ENCODE measurements around the gene SCN1A.
"Not testable (repeated sequence)": the region's sequence is repeated elsewhere in the genome, so short reads cannot be mapped to it uniquely, and the experiment has no call there.

Gene SCN1A

DNA sequence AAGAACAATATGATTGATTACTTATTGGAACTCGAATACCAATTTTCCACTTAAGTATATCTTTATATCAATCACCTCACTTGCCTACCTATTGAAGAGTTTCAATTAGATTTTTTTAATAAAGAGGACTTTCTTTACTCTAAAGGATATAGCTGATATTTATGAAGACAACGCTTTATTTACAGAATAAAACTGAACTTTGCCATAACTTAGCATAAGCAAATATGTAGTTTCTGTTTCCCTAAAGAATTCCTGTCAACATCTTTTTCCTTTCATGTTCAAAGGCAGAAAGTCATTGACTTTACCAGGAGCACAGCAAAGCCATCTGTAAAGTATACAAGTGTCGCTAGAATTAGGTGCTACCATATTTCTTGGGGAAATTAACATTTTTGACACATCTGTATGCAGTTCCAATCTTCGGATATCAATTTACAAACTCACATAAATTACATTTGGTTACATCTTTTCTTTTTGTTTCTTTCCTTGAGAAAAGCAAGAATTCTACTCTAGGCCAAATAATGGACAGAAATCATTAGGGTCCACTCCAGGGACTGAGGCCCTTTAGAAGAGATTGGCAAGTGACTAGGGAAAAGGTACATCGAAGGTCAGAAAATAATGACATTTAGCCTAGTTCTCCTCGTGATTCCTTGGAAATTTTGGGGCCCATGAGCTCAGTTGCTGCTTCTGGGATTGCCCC lies 7.5 kb upstream of the SCN1A start:
- DNase-seq: no peak

DNA sequence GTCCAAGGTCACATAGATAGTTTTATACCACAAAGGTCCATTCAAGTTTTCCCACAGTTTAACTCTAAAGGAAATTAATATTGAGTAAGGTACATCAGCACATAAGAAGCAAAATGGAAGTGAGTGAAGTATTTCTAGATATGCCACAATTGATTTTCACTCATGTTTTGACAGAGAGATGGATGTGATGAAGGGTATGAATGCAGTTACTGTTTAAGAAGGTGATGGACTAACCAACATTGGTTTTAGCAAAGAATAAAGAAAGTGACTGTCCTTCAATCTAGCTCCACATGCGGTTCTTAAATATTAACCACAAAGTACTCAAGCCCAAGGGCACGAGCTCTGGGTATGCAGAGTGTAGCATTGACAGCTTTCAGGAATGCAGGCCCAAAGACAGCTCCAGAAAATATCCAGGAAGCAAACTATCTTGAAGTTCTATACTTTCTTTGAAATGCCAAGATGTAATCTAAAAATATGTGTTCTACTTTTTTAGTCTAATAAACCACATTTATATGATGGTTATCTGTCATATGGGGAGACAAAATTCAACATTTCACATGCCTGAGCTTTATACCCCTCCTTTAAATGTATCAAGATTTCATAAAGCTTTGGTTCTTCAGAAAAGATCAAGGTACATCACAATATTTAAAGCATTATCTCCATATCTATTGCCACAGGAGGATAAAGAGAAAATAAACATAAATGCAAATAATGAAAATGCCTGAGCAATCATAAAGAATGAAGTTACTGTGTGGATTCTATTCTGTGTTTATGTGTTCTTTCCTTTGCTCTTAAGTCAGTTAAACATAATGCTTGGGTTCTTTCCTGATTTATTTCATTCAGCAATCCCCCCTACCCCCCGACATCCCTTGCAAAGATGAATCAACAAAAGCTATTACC lies 6.7 kb upstream of the SCN1A start:
- DNase-seq: no peak

DNA sequence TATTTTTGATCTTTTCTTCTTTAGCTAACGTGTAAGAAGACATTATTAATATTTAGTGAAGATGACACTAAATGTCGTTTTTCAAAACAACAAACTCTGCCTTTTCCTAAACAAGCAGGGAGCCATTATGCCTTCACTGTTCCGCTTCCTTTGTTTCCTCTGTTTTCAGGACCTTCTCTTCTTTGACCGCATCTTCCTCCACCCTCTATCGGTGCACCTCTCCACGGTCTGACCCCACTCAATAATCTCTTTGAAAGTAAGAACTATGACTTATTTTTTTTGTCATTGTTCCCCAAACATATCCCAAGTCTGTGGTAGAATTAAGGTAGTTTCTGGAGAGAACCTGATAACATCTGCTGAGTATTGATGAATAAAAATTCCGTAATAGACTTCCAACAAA lies 5.8 kb upstream of the SCN1A start:
- DNase-seq: no peak

DNA sequence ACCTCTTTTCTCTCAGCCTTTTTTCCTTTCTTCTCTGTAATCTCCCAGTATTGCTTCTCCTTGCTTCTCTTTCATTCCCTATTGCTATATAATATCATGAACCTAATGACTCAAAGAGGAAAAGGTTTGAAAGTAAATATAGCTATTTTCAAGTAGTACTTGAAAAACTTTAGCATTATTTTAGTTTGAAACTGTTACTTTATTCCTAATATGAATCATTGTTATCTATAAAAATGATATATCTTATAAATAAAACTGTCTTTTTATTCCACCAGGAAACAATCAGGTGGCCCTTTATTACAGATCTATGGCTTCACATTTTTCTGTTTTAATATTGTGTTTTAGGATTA lies 311 bp upstream of the SCN1A start:
- no peak for DNase-seq

DNA sequence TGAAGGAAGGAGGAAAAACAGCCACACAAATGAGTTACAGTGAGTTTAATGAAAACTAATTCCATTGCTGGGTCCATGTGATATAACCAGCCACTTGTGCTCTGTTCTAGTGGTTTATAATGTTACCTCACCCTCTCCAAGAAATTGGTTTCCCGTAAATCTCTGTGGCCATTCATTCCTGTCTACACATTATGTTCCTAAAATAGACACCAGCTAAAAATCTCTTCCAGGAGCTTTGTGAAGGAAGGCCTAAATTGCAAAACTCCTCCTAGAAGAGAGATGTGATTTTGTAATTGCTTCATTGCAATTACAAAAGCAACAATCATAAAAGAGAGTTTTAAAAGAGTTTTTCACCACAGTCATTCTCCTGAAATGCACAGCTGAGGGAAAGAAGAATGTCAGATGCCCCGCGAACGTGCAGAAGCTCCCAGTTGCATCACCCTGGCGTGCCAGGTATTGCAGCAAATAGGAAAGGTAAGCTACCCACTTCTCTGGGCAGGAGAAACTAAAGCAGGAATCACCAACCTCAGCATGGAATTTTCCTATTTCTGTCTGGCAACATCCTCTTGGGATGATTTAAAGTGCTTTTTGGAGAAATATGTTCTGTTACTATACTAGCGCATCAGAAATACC lies 1.7 kb downstream of the SCN1A start:
- DNase-seq: no peak

DNA sequence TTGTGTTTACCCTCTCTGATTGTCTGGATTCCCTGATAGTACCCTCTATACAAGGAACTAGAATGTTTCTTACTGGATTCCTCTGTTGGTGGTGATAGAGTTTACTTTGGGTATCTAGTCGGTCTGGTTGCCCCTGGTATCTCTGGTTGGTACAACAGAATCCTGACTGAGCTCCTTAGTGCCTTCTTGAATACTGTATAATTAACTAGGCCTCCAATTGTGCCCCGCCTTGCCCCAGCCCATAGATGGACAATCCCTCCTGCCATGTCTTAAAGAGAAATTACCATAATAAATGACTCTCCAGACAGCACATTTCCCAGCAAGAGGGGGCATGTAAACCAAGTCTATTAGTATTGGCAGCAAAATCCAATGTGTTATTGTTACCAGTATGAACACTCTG lies 2.3 kb downstream of the SCN1A start:
- no peak for DNase-seq

DNA sequence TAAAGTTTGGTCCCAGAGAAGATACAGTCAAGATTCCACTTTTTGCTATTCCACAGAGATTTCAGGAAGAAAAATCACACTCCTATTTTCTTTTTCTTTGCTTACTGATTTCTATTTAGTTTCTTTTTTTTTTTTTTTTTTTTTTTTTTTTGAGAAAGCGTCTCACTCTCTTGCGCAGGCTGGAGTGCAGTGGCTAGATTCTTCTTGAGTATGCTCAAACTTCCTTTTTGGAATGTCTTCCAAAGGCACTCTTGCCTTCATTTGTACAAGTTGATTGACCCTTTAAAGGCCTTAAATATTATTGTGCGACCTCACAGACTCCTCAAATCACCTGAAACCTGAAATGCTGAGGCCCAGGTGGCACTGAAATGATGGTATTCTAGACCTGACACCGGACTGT lies 9.6 kb downstream of the SCN1A start:
- DNase-seq: no peak

DNA sequence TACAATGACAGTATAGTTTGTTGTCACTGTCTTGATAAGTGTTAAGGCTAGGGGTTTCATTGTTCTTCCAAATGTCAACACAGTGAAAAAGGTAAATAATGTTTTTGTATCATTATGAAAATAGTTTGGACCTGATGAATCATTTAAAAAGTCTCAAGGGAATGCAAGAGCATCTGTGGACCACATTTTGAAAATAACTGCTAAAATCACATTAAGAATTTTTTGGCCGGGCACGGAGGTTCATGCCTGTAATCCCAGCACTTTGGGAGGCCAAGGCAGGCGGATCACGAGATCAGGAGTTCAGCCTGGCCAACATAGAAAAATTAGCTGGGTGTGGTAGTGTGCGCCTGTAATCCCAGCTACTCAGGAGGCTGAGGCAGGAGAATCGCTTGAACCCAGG lies 10.3 kb downstream of the SCN1A start:
- DNase-seq: no peak

DNA sequence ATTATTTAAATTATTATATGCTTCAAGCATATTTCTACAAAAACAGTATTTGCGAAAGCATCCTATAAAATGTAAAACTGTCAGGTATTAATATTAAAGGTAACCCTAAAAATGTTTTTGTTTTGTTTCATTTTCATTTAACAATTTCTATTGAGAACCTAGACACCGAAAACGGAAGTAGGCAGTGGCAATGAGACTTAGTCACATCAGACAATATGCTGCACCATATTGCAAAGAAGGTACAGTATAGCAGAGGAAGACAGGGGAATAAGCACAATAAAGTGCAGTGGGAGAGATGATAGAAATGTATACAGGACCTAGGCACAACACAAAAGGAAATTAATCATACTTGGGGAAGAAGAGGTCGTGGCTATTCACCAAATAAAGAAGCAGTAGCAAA lies 12.2 kb downstream of the SCN1A start:
- no peak for DNase-seq

DNA sequence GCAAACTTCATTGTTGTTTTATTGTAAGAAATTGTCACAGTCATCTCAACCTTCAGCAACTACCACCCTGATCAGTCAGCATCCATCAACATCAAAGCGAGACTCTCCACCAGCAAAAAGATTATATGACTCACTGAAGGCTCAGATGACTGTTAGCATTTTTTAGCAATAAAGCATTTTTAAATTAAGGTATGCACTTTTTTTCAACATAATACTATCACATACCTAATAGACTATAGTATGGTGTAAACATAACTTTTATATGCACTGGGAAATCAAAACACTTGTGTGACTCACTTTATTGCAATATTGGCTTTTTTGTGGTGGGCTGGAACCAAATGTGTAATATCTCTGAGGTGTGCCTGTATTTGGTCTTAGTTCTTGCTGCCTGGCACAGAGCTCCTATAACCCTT lies 15.6 kb downstream of the SCN1A start:
- no peak for DNase-seq

DNA sequence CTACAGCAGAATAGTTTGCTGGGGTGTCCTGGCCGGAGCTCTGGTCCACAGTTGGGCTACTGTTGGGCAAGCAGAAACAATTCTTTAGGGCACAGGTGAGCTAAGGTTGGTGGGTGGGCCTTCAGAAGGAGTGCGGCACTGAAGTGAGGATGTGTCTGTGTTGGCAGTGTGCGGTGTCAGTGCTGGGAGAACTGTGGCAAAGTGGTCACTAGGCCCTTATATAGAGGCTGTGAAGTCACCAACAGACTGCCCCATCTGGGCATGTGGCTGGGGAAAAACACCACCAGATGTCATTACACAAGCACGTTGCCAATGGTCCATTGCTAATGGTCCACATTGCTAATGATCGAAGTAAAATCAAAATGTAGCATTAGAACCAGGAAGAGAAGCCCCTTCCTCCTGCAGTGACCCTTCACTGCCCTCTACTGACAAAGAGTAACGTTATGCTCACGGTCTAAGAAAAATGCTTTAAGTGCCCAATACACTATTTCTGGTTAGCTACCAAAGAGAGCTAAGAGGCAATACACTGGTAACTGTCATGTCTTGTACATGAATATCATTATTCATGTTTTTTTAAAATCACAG lies 21.3 kb downstream of the SCN1A start:
- DNase-seq: no peak

DNA sequence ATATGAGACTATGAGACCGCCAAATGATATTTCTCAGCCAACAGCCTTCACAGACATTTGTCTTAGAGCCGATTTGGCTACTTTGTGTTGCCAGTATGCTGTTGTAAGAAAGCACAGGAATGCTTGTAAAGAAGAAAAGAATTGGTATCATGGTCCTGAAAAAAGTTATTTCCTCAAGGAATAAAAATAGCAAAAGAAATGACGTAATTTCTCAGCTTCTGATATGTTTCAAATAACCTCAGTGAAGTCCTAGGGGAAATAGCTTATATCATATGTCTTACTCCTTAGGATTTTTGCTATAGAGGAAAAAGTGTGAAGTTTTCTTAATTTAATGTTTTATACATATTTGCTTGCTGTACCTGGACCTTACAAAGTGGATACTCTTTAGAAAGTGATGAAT lies 23.0 kb downstream of the SCN1A start:
- no peak for DNase-seq

DNA sequence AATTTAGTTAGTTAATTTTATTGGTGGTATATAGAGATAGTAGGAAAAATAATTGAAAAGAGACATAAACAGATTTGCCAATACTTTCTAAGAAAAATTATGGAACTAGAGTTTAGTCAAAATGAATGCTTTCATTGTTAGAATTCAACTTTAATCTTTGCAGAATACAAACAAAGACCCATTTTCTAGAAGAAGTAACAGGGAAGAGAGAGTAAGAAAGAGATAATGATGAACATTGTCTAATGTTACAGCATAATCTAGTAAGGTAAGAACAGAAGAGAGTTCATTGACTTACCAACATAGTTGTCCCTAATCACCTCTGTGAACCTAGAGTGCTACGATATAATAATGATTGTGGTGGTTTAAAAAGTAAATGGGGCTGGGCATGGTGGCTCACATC lies 23.7 kb downstream of the SCN1A start:
- DNase-seq: no peak

DNA sequence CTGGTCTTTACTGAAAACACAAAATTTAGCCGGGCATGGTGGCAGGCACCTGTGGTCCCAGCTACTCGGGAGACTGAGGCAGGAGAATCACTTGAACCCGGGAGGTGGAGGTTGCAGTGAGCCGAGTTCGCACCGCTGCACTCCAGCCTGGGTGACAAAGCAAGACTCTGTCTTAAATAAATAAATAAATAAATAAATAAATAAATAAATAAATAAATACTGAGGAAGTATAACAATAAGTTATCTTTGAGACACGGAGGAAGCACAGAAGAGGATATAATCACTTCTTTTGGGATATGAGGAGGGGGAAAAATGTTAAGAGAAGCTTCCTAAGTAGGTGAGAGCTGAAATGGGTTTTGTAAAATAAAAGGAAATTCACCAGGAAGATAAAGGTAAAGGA lies 24.5 kb downstream of the SCN1A start:
- not testable (repeated sequence) for DNase-seq

DNA sequence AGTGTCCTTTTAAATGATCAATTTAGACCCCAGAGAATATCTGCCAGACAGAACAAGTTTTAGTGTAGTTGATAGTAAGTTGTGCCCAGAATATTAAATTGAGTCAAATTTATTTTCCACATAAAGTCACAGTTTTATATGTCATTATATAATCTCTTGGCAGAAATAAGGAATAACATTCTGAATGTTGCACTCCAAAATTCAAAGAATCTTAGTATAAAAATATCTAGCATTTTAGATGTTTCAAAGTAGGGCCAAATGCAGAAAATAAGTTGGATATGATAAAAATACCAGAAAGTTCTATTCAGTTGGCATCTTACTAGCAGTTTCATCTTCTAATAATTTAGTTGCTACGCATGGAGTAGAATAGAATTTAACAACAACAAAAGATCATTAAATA lies 33.5 kb downstream of the SCN1A start:
- DNase-seq: no peak

DNA sequence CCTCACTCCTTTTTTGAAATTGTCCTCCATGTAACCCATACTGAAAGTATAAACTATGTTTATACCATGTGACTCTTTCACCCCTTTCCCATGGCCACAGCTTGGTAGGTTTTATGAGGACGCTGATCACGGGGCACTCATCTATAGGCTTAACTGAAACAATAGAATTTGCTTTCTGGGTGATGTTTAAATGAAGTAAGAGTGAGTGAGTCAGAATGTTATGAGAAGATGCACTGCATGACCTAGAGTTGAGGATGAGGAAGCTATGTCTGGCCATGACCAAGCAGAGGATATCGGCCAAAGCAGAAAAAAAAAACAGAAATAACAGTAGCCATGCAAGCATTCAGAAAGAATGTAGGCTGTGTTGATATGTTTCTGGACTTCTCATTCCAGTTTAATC lies 34.9 kb downstream of the SCN1A start:
- no peak for DNase-seq

DNA sequence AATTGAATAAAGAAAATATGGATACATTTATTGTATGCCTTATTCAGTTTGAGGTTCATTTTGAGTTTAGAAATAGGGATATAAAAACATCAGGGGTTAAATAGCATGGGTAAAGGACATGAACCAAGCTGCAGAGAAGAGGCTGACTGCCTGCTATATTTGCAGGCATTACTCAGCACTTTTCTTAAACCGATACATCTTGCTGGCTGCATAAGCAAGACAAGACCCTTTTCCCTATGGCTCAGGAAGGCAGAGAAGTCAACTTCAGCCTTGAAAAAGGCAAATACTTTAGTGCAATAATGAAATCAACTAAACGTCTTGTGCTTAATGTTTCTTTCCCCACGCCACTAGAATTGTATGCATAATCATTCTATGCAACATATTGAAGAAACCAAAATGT lies 36.4 kb downstream of the SCN1A start:
- DNase-seq: no peak

DNA sequence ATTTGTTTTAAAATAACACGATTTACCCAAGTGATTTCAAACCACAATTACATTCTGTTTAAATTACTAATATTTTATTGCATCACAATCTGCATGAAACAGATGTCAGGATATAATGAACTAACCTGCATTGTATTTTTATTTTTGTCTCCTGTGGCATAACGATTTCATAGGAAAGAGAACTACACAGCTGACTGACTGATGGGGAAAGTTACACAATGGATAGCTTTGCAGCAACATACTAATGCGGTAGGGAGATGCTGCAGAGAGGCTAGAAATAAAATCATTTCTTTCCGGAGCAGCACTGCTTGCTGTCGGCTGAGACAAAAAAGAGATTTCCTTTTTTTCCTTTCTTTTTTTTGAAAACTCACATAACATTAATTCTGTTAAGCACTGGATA lies 36.9 kb downstream of the SCN1A start:
- no peak for DNase-seq

DNA sequence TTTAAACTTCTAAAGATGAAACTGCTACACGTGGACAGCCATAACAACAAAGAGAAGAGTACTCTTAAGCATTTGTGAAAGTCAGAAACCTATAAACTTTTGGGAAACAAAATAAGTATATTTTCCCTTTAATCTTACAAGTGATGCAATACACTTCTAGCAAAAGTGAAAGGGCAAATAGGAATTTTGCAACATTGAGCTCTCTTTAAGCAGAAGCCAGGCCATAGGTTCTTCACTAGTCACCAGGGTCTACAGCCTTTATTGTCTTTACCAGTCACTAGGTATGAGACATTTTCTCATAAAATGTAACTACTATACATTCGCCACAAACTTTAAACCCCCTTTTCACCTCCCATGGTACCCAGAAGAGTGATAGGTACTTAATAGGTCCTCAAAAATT lies 37.5 kb downstream of the SCN1A start:
- DNase-seq: no peak

DNA sequence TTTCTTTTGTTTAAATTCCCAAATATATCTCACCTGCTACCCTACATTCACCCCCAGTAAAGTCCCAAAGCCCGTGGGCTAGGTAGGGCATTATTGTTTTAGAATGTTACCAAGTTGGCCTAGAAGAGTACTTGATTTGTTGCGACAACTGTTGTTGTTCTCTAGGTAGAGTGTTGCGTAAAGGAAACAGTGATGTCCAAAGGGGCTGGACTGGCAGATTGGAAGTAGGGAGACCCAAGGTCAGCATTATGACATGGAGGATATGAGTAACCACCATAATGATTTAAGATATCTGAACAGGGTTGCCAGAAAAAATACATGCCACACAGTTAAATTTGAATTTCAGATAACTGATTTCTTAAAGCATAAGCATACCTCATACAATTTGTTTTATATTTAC lies 39.2 kb downstream of the SCN1A start:
- no peak for DNase-seq

DNA sequence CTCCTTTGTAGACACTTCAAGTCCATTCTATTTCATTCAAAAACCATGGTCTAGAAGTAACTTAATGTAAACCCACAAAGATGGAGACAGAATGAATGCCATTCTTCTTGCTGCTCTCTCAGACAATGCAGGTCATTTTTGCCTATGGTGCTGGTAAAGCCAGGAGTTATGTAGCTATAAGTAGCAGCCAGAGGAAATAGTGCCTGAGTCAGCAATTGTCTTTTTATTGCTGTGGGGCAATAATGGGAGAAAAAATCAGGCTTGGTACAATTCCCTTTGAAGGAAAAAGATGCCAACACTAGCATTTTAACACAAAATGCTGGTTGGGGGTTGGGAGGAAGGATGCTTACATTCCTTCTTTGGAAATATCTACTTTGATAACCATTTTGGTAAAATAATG lies 43.5 kb downstream of the SCN1A start:
- DNase-seq: no peak

DNA sequence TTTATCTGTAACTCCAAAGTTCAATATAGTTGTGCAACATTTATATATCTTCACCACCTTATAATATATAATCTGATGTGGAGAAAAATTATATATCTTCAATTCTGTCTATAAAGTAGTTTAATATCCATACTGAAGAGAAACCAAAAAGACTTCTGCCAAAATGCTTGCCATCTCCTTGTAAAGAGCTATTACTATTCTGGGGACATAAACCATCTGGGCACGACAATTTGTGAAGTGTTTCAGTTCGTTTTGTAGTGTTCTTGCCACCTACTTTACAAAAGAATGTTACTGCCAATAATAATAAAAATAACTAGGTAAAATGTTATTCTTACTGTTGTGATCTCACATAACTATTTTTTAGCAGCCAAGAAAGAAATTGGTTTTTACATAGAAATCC lies 45.1 kb downstream of the SCN1A start:
- DNase-seq: no peak

DNA sequence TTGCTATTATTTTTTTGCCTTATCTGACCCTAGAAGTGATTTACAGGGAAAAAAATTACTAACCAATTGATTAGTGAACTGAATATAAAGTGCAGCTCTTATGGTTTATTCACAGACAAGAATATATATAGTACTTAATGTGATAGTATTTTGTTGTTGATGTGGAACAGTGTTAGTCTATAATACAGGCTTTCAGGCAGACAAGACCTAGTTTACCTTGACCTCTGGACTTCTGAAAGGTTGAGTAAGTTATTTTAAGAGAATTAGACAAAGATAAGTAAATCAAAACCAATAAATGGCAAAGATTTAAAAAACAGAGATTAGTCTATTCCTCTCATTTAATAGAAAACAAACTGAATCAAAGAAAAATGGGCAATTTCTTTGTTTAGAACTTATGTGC lies 46.0 kb downstream of the SCN1A start:
- DNase-seq: no peak

DNA sequence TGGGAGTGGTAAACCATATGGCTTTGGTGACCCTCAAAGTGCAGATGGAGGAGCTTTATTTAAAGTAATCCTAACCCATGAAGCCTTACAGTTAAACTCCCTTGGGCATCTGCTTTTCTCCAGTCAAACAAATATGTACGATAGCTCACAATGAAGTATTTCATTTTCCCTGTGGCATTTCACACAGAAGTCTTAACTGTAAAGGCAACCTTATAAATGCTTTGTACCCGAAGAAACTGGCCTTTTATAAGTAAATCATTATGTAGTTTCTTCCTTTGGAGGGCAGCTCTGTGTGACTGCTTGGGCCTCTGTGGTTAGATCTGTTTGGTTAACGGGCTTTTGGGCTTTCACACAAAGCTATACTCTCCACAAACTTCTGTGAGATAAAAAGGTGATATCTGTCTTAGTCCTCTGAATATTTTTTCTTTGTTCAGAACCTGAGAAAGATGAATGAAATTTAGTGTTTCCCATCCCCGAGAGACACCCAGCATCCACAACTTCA lies 46.6 kb downstream of the SCN1A start:
- DNase-seq: no peak
